Astrocyte (in vitro differentiated cells and primary cell): ENCODE measurements around the gene RIPOR3. TPM values are rescaled to one million over a fixed set of nuclear protein-coding genes. Genes with fewer than 3 reads are reported as not detected.

Source experiments
- DNase-seq: peaks from one replicate; pipeline ENCODE4 v3.0.0-alpha.2; 2010; ENCODE audit warnings: low read depth
- FAIRE-seq: peaks from 2 replicates; lab custom pipeline; 2011; peaks lifted over from hg19 to GRCh38; lab: Jason Lieb, UNC
- H2AFZ ChIP-seq: 2 replicates; pipeline ENCODE4 v1.6.0; 2012; ENCODE audit warnings: low read depth, low read length, inconsistent platforms
- H3K27ac ChIP-seq: 2 replicates; pipeline ENCODE4 v1.5.1; 2011; ENCODE audit warnings: low read depth, low read length, inconsistent platforms
- H3K27me3 ChIP-seq: 2 replicates; pipeline ENCODE4 v1.6.0; 2011; ENCODE audit warnings: low read length, inconsistent platforms; ENCODE audit not compliant: insufficient read depth
- H3K36me3 ChIP-seq: 2 replicates; pipeline ENCODE4 v1.5.1; 2011; ENCODE audit warnings: low read length, inconsistent platforms; ENCODE audit not compliant: insufficient read depth
- H3K4me1 ChIP-seq: 2 replicates; pipeline ENCODE4 v1.5.1; 2011; ENCODE audit warnings: low read length, inconsistent platforms; ENCODE audit not compliant: insufficient read depth
- H3K4me2 ChIP-seq: 2 replicates; pipeline ENCODE4 v1.6.0; 2012; ENCODE audit warnings: low read length, inconsistent platforms
- H3K4me3 ChIP-seq: 2 replicates; pipeline ENCODE4 v1.5.1; 2011; ENCODE audit warnings: low read depth, mild to moderate bottlenecking, low read length, inconsistent platforms; ENCODE audit not compliant: insufficient read depth
- H3K79me2 ChIP-seq: 2 replicates; pipeline ENCODE4 v1.6.0; 2012; ENCODE audit warnings: mild to moderate bottlenecking, low read length, inconsistent platforms; ENCODE audit not compliant: insufficient read depth
- H3K9ac ChIP-seq: 2 replicates; pipeline ENCODE4 v1.6.0; 2012; ENCODE audit warnings: mild to moderate bottlenecking, low read length, inconsistent platforms
- H3K9me3 ChIP-seq: 2 replicates; pipeline ENCODE4 v1.5.1; 2012; ENCODE audit warnings: low read depth, mild to moderate bottlenecking, low read length, inconsistent platforms; ENCODE audit not compliant: insufficient read depth
- H4K20me1 ChIP-seq: 2 replicates; pipeline ENCODE4 v1.6.0; 2012; ENCODE audit warnings: low read length, inconsistent platforms; ENCODE audit not compliant: insufficient read depth
- H3K27ac Mint-ChIP-seq: one replicate; pipeline ENCODE4 v1.8.0; 2021; ENCODE audit warnings: mild to moderate bottlenecking, mixed read lengths; ENCODE audit not compliant: unreplicated experiment
- H3K27me3 Mint-ChIP-seq: one replicate; pipeline ENCODE4 v1.8.0; 2021; ENCODE audit warnings: low read depth, mixed read lengths; ENCODE audit not compliant: unreplicated experiment
- H3K36me3 Mint-ChIP-seq: one replicate; pipeline ENCODE4 v1.8.0; 2021; ENCODE audit warnings: low read depth, mixed read lengths; ENCODE audit not compliant: unreplicated experiment
- H3K4me1 Mint-ChIP-seq: one replicate; pipeline ENCODE4 v1.8.0; 2021; ENCODE audit warnings: low read depth, mixed read lengths; ENCODE audit not compliant: unreplicated experiment
- H3K4me3 Mint-ChIP-seq: one replicate; pipeline ENCODE4 v1.8.0; 2021; ENCODE audit warnings: mild to moderate bottlenecking, moderate library complexity, mixed read lengths; ENCODE audit not compliant: unreplicated experiment
- H3K9me3 Mint-ChIP-seq: one replicate; pipeline ENCODE4 v1.8.0; 2021; ENCODE audit warnings: mild to moderate bottlenecking, mixed read lengths; ENCODE audit not compliant: unreplicated experiment
- EZH2 ChIP-seq: IDR thresholded peaks from 2 replicates; pipeline ENCODE4 v1.6.1; 2012; ENCODE audit warnings: mild to moderate bottlenecking, low read length, inconsistent platforms; ENCODE audit not compliant: insufficient read depth
- total RNA-seq: library from RNA; stranded (reverse); gene quantifications from 2 replicates; pipeline ENCODE4 v1.2.1, GENCODE V29; 2021
- TF ChIP-seq, protein P1 (sequence below): IDR thresholded peaks from 2 replicates; pipeline ENCODE4 v1.5.1; 2011; ENCODE audit warnings: low read depth, mild to moderate bottlenecking, inconsistent platforms, low read length, moderate library complexity; ENCODE audit not compliant: insufficient read depth

Gene RIPOR3
- total RNA-seq, 1 donor from 2014 or later: 0.39 TPM

DNA sequence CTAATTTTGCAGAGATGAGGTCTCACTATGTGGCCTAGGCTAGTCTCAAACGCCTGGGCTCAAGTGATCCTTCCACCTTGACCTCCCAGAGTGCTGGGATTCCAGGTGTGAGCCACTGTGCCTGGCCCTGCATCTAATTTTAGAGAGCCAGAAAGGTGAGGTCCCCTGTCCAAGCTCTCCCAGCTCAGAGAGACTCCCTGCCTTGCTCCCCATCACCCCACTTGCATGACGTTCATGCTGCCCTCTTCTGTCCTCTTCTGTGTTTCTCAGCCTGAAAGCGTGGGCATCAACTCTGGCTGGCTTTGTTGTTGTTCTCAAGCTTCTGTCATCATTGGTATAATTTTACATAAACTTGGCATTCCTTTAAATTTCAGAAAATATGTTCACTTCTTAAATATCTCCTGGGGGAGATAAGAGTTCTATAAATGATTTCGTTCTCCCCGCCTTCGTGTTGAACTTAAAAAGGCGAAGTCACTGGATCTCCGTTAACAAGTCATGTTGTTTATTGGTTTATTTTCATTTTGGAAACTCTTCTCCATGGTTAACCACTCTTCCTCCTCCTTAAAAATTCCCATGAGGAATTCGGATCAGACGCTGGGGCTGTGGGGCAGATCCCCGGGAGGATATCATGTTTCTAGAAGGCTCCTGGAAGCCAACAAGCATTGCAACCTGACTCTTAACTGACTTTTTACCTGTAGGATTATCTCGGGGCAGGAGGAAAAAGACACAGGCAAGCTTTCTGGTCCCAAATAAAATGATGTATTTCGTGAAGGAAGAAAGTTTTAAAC lies 26.8 kb upstream of the RIPOR3 start:
- Histone ChIP-seq H4K20me1 (no peaks in the 10 kb centered on the region), H3K4me1 (no peaks in the 10 kb centered on the region), H3K9me3 (no peaks in the 10 kb centered on the region), H3K4me3 (no peak overlapping the region), H2AFZ (no peak overlapping the region), H3K27ac (no peak overlapping the region), H3K27me3 (no peaks in the 10 kb centered on the region), H3K79me2 (no peaks in the 10 kb centered on the region), H3K36me3 (no peaks in the 10 kb centered on the region), H3K4me2 (no peak overlapping the region), H3K9ac (no peak overlapping the region)
- Mint-ChIP-seq H3K4me1 (peaks cover 2% of the 10 kb centered on the region), H3K27me3 (peaks cover 4% of the 10 kb centered on the region), H3K36me3 (no peaks in the 10 kb centered on the region), H3K9me3 (no peaks in the 10 kb centered on the region), H3K27ac (no peak overlapping the region), H3K4me3 (no peak overlapping the region)
- TF ChIP-seq EZH2: no peak
- TF ChIP-seq, protein P1, sequence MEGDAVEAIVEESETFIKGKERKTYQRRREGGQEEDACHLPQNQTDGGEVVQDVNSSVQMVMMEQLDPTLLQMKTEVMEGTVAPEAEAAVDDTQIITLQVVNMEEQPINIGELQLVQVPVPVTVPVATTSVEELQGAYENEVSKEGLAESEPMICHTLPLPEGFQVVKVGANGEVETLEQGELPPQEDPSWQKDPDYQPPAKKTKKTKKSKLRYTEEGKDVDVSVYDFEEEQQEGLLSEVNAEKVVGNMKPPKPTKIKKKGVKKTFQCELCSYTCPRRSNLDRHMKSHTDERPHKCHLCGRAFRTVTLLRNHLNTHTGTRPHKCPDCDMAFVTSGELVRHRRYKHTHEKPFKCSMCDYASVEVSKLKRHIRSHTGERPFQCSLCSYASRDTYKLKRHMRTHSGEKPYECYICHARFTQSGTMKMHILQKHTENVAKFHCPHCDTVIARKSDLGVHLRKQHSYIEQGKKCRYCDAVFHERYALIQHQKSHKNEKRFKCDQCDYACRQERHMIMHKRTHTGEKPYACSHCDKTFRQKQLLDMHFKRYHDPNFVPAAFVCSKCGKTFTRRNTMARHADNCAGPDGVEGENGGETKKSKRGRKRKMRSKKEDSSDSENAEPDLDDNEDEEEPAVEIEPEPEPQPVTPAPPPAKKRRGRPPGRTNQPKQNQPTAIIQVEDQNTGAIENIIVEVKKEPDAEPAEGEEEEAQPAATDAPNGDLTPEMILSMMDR: no peak
- DNase-seq (no peak), FAIRE-seq (no peak)

DNA sequence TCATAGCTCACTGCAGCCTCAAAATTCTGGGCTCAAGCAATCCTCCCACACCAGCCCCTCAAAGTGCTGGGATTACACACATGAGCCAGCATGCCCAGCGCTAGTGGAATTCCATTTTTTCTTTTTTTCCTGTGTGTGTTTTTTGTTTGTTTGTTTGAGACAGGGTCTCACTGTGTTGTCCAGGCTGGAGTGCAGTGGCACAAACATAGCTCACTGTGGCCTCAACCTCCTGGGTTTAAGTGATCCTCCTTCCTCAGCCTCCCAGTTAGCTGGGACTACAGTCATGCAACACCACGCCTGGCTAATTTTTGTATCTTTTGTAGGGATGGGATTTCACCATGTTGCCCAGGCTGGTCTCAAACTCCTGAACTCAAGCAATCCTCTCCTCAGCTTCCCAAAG lies 26.0 kb upstream of the RIPOR3 start:
- no peaks in the 10 kb centered on the region for H3K36me3 Mint-ChIP-seq

More for the DNA sequence above, 26.0 kb upstream of the RIPOR3 start:
- Histone ChIP-seq H2AFZ (no peak overlapping the region), H3K27me3 (no peaks in the 10 kb centered on the region), H4K20me1 (no peaks in the 10 kb centered on the region), H3K9me3 (no peaks in the 10 kb centered on the region), H3K79me2 (no peaks in the 10 kb centered on the region), H3K9ac (no peak overlapping the region), H3K4me2 (no peak overlapping the region), H3K4me3 (no peak overlapping the region), H3K4me1 (no peaks in the 10 kb centered on the region), H3K36me3 (no peaks in the 10 kb centered on the region), H3K27ac (no peak overlapping the region)
- peaks cover 10% of the 10 kb centered on the region for H3K27me3 Mint-ChIP-seq
- no peak overlapping the region for H3K27ac Mint-ChIP-seq
- FAIRE-seq (no peak), DNase-seq (no peak)
- TF ChIP-seq, protein P1: no peak
- no peak for TF ChIP-seq EZH2
- H3K4me1 Mint-ChIP-seq: peaks cover 2% of the 10 kb centered on the region
- H3K9me3 Mint-ChIP-seq: no peaks in the 10 kb centered on the region
- H3K4me3 Mint-ChIP-seq: no peak overlapping the region
